Hematopoietic multipotent progenitor cell treated with erythropoietin and hydrocortisone succinate and interleukin-3 and kit ligand, for 8 days (in vitro differentiated cells): ENCODE data around the gene JAKMIP3.
"Not testable (repeated sequence)": the region's sequence is repeated elsewhere in the genome, so short reads cannot be mapped to it uniquely, and the experiment has no call there.

Experiments used
- DNase-seq: peaks from one replicate; pipeline ENCODE4 v3.0.0-alpha.2; 2015

Gene JAKMIP3

DNA sequence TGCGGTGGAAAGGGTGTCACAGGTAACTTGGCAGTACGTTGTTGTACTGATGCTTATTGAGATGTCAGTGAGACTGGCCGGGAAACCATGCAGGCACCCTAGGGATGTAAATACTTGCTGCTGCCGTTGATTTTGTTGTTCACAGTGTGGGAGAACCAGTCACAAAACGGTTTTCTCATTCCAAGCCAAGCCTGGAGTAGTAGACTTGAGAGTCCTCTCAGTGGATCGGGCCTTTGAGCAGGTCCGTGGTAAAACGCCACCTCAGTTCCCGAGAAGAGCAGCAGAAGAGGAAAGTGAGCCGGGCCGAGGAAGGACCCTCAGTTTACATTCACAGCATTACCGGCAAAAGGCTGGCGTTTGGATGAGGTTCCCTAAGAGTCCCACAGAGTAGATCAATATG is 1.1 kb downstream of the JAKMIP3 start:
- DNase-seq, result no peak

GRCh38 chr10:132068431-132069121 is 2.8 kb downstream of the JAKMIP3 start:
- DNase-seq, result no peak

DNA sequence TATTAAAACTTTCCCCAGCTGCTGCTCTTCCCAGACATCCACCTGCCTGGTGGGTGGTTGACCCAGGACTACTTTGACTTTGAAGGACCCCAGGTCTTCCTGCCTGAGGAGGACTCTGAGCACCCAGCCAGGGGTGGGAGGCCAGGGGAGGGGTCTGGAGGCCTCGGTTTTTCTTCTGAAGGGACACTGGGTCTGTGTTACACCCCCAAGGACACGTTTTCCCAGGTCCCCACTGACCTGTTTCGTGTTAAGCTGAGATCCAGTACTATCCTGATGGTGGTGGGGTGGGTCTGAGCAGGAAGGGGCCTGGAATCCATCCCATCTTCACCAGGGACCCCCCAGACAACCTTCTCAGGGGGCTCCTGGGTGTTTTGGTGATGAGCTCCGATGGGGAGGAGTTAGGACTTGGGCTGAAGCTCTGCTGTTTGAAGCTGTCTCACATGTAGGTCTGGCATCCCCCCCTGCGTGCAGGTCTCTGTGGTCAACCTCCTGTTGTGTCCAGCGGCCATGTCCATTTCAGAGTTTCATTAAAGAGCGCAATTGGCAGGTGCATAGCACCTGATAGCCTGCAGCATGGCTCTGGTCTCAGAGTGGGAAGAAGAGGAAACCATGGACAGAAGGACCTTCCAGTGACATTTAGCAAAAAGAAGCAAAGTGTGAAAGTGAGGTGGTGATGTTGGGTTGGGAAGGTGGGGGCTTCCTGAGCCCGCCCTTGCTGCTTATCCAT is 3.5 kb downstream of the JAKMIP3 start:
- DNase-seq, result no peak

DNA sequence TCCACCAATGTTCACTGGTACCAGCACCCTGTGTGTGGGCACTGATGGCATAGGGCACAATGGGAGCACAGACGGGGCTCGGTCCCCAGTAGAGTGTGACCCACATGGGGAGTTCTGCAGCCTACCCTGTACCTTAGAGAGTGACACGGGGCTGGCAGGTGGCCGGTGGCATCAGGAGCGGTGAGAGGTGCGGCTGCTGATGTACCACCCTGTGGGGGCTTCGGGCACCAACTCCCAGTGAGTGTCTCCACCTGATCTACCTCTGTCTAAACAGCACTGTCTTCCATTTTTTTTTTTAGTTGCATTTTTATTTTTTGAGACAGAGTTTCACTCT is 4.1 kb downstream of the JAKMIP3 start:
- no peak for DNase-seq

- no peak for DNase-seq
Observed at GRCh38 chr10:132070724-132071123, 5.0 kb downstream of the JAKMIP3 start.

DNA sequence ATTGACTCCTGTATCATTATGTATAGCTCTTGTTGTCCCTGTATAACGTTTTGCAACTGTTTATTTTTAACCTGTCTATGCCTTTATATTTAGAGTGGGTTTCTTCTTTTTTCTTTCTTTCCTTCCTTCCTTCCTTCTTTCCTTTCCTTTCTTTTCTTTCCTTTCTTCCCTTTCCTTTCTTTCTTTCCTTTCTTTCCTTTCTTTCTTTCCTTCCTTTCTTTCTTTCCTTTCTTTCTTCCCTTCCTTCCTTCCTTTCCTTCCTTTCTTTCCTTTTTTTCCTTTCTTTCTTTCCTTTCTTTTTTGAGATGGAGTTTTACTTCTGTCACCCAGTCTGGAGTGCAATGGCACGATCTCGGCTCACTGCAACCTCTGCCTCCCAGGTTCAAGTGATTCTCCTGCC is 5.9 kb downstream of the JAKMIP3 start:
- no peak for DNase-seq

- DNase-seq, result no peak
Observed at GRCh38 chr10:132075909-132076577, 10.3 kb downstream of the JAKMIP3 start.

- DNase-seq, result no peak
Observed at GRCh38 chr10:132076578-132077081, 10.9 kb downstream of the JAKMIP3 start.

GRCh38 chr10:132077091-132077490 is 11.3 kb downstream of the JAKMIP3 start:
- no peak for DNase-seq

DNA sequence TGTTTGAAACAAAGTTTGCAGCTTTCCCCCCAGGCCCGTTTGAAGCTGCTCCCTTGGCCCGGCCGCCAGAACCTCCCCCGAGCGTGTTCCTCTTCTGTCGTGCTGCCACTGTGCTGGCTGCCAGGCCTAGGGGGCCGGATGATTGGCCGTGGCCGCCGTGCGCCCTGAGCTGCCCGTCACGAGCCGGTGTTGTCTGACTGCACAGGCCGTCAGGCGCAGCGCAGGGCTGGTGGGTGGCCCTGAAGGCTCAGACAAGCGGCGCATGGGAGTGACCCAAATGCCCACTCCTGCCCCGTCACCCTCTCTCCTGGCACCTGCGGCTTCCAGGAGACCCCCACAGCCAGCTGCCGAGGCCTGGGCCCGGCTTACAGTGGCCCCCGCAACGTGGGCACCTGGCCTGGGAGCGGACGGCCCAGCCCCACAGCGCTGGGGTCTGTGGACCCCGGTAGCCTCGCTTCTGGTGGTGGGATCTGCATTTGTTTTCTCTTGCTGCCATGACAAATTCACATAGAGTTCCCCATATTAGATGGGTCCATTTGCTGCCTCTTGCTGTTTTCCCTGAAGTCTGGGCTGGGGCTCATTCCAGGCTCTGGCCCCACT is 13.1 kb downstream of the JAKMIP3 start:
- DNase-seq, result no peak

GRCh38 chr10:132084384-132084783 is 18.6 kb downstream of the JAKMIP3 start:
- DNase-seq, result not testable (repeated sequence)

GRCh38 chr10:132093236-132093635 is 27.5 kb downstream of the JAKMIP3 start:
- not testable (repeated sequence) for DNase-seq

GRCh38 chr10:132094581-132095234 is 29.0 kb downstream of the JAKMIP3 start:
- DNase-seq, result no peak

DNA sequence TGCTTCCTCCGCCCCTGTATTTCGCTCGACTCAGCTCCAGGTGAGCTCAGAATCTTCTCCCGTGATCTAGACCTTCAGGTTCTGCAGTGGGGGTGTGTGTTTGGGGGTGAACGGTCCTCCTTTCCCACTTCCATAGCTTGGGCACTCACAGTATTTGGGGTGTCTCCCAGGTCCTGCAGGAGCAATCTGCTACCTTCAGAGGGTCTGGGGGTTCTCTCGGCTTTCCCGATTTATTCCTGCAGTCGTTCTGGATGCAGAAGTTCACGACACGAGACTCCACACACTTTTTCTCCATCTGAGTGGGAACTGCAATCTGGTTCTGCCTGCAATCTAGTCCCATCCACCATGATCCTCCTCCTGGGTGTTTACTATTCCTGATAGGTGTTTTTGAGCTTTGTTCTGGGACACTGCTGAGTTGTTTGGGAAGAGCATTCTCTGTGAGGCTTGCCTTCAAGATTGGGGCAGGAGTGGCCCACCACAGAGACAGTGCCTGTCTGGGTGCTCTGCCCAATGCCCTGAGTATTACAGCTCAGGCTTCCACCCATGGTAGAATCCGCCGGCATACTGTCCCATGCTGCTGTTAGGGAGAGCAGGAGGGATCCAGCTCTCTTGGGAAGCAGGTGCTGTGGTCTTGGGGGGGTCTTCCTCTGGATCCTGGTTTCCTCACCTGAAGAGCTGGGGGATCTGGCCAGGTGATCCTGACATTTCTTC is 29.8 kb downstream of the JAKMIP3 start:
- DNase-seq, result no peak

DNA sequence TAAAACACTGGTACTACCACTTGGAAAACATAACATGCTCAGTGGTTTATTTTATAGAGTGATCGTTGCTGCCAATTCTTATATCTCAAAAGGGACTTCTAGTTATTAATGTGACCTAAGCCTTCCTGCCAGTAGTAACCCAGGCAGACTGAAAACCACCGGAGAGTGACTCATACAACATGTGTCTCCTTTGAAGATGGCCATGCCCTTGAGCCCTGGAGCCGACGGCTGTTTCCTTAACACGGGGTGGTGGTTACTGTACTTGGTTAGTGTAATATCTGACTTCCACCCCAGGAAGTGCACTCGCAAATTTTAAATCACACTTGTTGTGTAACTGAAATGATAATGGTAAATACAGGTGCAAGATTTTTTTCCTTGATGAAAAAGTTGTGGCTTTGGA is 30.5 kb downstream of the JAKMIP3 start:
- no peak for DNase-seq

DNA sequence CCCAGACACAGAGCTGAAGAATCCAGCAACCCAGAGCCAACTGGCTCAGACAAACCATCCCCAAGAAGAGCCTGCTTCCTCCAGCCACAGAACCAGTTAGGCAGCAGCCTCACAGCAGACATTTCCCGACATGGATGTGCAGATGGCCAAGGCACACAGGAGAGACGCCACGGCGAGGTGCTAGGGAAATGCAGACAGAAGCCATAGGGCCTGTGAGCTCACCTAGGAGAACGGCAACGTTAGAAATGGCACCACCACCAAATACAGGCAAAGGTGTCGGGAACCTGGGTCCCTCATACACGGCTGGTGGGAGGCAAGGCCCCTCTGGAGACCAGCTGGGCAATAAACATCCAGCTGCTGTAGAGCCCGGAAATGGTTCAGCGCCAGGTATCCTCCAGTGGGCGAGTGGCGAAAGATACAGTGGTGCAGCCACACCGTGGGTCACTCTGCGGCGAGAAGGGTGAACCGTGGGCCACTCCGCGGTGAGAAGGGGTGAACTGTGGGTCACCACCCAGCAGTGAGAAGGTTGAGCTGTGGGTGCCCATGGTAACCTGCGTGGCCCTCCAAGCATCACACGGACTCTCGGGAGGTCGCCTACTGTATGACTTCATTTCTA is 31.2 kb downstream of the JAKMIP3 start:
- no peak for DNase-seq

- no peak for DNase-seq
Observed at GRCh38 chr10:132097609-132098377, 32.0 kb downstream of the JAKMIP3 start.

- DNase-seq, result no peak
Observed at GRCh38 chr10:132098539-132099388, 33.0 kb downstream of the JAKMIP3 start.

GRCh38 chr10:132099389-132100090 is 33.8 kb downstream of the JAKMIP3 start:
- DNase-seq, result no peak
